GM08714 (cell line): ENCODE measurements around the gene ZDHHC16.

Experiments
- H3K4me3 ChIP-seq: fragments of 200-500 bp; sonication (Bioruptor generic); 2 replicates; pipeline ENCODE4 v1.5.1; 2014; ENCODE audit warnings: mild to moderate bottlenecking, low read length, inconsistent platforms
- ZNF274 ChIP-seq: IDR thresholded peaks from 2 replicates; pipeline ENCODE4 v1.6.1; 2012; ENCODE audit warnings: mild to moderate bottlenecking, low read depth, low read length

ZDHHC16 gene

GRCh38 chr10:97425964-97426775 lies 19.8 kb upstream of the ZDHHC16 start, which contains the start of gene PGAM1:
TSS of gene PGAM1 (plus strand) at chr10:97426191. CDS start at chr10:97426308, 117 bp downstream.
- peak within 1 kb of the TSS; percentile 97 for H3K4me3 ChIP-seq
- no peak for TF ChIP-seq ZNF274

GRCh38 chr10:97426776-97427570 lies 19.0 kb upstream of the ZDHHC16 start:
- H3K4me3 ChIP-seq: peak overlapping the region; percentile 97
- no peak for TF ChIP-seq ZNF274

- peak overlapping the region; percentile 97 for H3K4me3 ChIP-seq
- TF ChIP-seq ZNF274: no peak
Measured at GRCh38 chr10:97427571-97428179, 18.3 kb upstream of the ZDHHC16 start.

GRCh38 chr10:97428572-97428981 lies 17.4 kb upstream of the ZDHHC16 start:
- no peak for TF ChIP-seq ZNF274
- peak overlapping the region; percentile 72 for H3K4me3 ChIP-seq

GRCh38 chr10:97434055-97434454 lies 11.9 kb upstream of the ZDHHC16 start:
- TF ChIP-seq ZNF274: no peak
- H3K4me3 ChIP-seq: no peak overlapping the region

- no peak for TF ChIP-seq ZNF274
- H3K4me3 ChIP-seq: no peak overlapping the region
Measured at GRCh38 chr10:97434557-97434956, 11.4 kb upstream of the ZDHHC16 start.

GRCh38 chr10:97435211-97435610 lies 10.8 kb upstream of the ZDHHC16 start:
- H3K4me3 ChIP-seq: no peak overlapping the region
- TF ChIP-seq ZNF274: no peak

GRCh38 chr10:97442277-97442676 lies 3.7 kb upstream of the ZDHHC16 start:
- TF ChIP-seq ZNF274: no peak
- no peak overlapping the region for H3K4me3 ChIP-seq

GRCh38 chr10:97444212-97444611 lies 1.8 kb upstream of the ZDHHC16 start:
- no peak overlapping the region for H3K4me3 ChIP-seq

GRCh38 chr10:97445357-97445721 lies 636 bp upstream of the ZDHHC16 start:
- H3K4me3 ChIP-seq: peak overlapping the region; percentile 83
- no peak for TF ChIP-seq ZNF274

More at GRCh38 chr10:97444212-97444611, 1.8 kb upstream of the ZDHHC16 start:
- no peak for TF ChIP-seq ZNF274

- no peak overlapping the region for H3K4me3 ChIP-seq
- no peak for TF ChIP-seq ZNF274
Measured at GRCh38 chr10:97450828-97451227, 4.9 kb downstream of the ZDHHC16 start.

GRCh38 chr10:97451605-97452004 lies 5.6 kb downstream of the ZDHHC16 start:
- H3K4me3 ChIP-seq: no peak overlapping the region
- no peak for TF ChIP-seq ZNF274

- no peak for TF ChIP-seq ZNF274
- H3K4me3 ChIP-seq: no peak overlapping the region
Measured at GRCh38 chr10:97452352-97452751, 6.4 kb downstream of the ZDHHC16 start.

GRCh38 chr10:97454330-97455036 lies 8.5 kb downstream of the ZDHHC16 start:
- TF ChIP-seq ZNF274: no peak
- H3K4me3 ChIP-seq: no peak overlapping the region
